ENCODE data around the gene DUOX2. TPM values are rescaled to one million over a fixed set of nuclear protein-coding genes. Genes with fewer than 3 reads are reported as not detected.

The DUOX2 gene
- total and polyA plus RNA-seq, 2 experiments from 2014 or later = not detected

- Histone ChIP-seq H3K79me2 (replicated peaks; ENCODE audit: insufficient read depth) (no peaks in the 10 kb centered on the region), H2AFZ (no peak overlapping the region), H4K20me1 (replicated peaks; ENCODE audit: insufficient read depth) (peaks cover 4% of the 10 kb centered on the region; the same call in 1 of the 2 replicates), H3K4me3 (peak overlapping the region; percentile 48), H3K27ac (ENCODE audit: low read depth) (no peak overlapping the region), H3K4me2 (peak overlapping the region; percentile 76), H3F3A (replicated peaks; ENCODE audit: low read depth) (no peaks in the 10 kb centered on the region), H3K27me3 (ENCODE audit: insufficient read depth) (peaks cover 92% of the 10 kb centered on the region), H3K4me1 (ENCODE audit: insufficient read depth) (peaks cover 30% of the 10 kb centered on the region), H3K9me2 (ENCODE audit: insufficient read depth) (no peaks in the 10 kb centered on the region), H3K36me3 (ENCODE audit: insufficient read depth) (no peaks in the 10 kb centered on the region)
- peaks cover 19% of the 10 kb centered on the region for H3K4me1 Mint-ChIP-seq
- H3K36me3 Mint-ChIP-seq (ENCODE audit: low read depth) = no peaks in the 10 kb centered on the region
- ATAC-seq = peak; percentile 86
- peaks cover 65% of the 10 kb centered on the region for H3K27me3 Mint-ChIP-seq (ENCODE audit: insufficient read depth, low read depth, poor library complexity)
- TF ChIP-seq JUNB (IDR thresholded peaks at IDR 0.05; ENCODE audit: unreplicated experiment) (no peak), EZH2phosphoT487 (IDR thresholded peaks at IDR 0.05; ENCODE audit: unreplicated experiment) (no peak), CREB1 (CRISPR knock-in tag; IDR thresholded peaks at IDR 0.05; ENCODE audit: low read depth) (0 out of 2 replicates have a peak, but pooled peaks have one; percentile 19), CTCF (conservative IDR thresholded peaks at IDR 0.05; ENCODE audit: low read depth in 2 of 2) (peak; percentile 98 to 99), ZNF114 (CRISPR knock-in tag; IDR thresholded peaks at IDR 0.05) (no peak), POLR2AphosphoS5 (IDR thresholded peaks at IDR 0.05; ENCODE audit: low read depth) (no peak)
- peak overlapping the region; percentile 63; the same call in 2 of the 3 replicates for H3K4me3 Mint-ChIP-seq
- DNase-seq (ENCODE audit: low spot score) = peak; percentile 97
- no peak overlapping the region for H3K27ac Mint-ChIP-seq
- peaks cover 8% of the 10 kb centered on the region; the same call in 2 of the 3 replicates for H3K9me3 Mint-ChIP-seq
Measured at GRCh38 chr15:45118131-45118588, 4.2 kb upstream of the DUOX2 start.

DNA sequence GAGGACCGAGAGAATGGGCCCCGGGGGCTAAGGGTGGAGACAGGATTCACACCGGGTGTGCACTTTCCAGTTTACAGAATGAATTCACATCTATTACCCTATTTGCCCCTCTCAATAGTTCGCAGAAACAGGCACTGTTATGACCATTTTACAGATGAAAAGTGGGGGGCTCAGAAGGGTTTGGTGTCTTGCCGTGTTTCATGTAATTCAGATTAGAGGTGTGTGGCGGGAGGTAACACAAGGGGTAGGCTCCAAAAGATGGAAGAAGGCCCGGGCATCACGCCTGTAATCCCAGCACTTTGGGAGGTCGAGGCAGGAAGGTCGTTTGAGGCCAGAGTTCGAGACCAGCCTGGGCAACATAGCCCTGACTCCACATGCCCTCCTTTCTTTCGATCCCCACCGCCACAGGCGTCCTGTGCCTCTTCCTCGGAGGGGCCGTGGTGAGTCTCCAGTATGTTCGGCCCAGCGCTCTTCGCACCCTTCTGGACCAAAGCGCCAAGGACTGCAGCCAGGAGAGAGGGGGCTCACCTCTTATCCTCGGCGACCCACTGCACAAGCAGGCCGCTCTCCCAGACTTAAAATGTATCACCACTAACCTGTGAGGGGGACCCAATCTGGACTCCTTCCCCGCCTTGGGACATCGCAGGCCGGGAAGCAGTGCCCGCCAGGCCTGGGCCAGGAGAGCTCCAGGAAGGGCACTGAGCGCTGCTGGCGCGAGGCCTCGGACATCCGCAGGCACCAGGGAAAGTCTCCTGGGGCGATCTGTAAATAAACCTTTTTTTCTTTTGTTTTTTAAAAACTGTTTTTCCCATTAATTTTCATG lies 3.5 kb upstream of the DUOX2 start:
- Histone ChIP-seq H3K4me1 (ENCODE audit: insufficient read depth) (peaks cover 35% of the 10 kb centered on the region), H3F3A (replicated peaks; ENCODE audit: low read depth) (no peaks in the 10 kb centered on the region), H3K9me2 (ENCODE audit: insufficient read depth) (no peaks in the 10 kb centered on the region), H3K27ac (ENCODE audit: low read depth) (no peak overlapping the region), H3K36me3 (ENCODE audit: insufficient read depth) (no peaks in the 10 kb centered on the region), H3K4me2 (peak overlapping the region; percentile 76), H4K20me1 (replicated peaks; ENCODE audit: insufficient read depth) (peaks cover 4% of the 10 kb centered on the region; the same call in 1 of the 2 replicates), H3K79me2 (replicated peaks; ENCODE audit: insufficient read depth) (no peaks in the 10 kb centered on the region), H2AFZ (peak overlapping the region; percentile 56; the same call in 1 of the 2 replicates), H3K27me3 (ENCODE audit: insufficient read depth) (peaks cover 92% of the 10 kb centered on the region), H3K4me3 (peak overlapping the region; percentile 48)
- DNase-seq (ENCODE audit: low spot score) = peak; percentile 24
- Mint-ChIP-seq H3K27me3 (ENCODE audit: insufficient read depth, low read depth, poor library complexity) (peaks cover 72% of the 10 kb centered on the region), H3K4me3 (peak overlapping the region; percentile 63), H3K9me3 (peaks cover 8% of the 10 kb centered on the region; the same call in 2 of the 3 replicates), H3K36me3 (ENCODE audit: low read depth) (no peaks in the 10 kb centered on the region), H3K27ac (no peak overlapping the region), H3K4me1 (peaks cover 21% of the 10 kb centered on the region)
- ATAC-seq = peak; percentile 17
- TF ChIP-seq, protein P1, sequence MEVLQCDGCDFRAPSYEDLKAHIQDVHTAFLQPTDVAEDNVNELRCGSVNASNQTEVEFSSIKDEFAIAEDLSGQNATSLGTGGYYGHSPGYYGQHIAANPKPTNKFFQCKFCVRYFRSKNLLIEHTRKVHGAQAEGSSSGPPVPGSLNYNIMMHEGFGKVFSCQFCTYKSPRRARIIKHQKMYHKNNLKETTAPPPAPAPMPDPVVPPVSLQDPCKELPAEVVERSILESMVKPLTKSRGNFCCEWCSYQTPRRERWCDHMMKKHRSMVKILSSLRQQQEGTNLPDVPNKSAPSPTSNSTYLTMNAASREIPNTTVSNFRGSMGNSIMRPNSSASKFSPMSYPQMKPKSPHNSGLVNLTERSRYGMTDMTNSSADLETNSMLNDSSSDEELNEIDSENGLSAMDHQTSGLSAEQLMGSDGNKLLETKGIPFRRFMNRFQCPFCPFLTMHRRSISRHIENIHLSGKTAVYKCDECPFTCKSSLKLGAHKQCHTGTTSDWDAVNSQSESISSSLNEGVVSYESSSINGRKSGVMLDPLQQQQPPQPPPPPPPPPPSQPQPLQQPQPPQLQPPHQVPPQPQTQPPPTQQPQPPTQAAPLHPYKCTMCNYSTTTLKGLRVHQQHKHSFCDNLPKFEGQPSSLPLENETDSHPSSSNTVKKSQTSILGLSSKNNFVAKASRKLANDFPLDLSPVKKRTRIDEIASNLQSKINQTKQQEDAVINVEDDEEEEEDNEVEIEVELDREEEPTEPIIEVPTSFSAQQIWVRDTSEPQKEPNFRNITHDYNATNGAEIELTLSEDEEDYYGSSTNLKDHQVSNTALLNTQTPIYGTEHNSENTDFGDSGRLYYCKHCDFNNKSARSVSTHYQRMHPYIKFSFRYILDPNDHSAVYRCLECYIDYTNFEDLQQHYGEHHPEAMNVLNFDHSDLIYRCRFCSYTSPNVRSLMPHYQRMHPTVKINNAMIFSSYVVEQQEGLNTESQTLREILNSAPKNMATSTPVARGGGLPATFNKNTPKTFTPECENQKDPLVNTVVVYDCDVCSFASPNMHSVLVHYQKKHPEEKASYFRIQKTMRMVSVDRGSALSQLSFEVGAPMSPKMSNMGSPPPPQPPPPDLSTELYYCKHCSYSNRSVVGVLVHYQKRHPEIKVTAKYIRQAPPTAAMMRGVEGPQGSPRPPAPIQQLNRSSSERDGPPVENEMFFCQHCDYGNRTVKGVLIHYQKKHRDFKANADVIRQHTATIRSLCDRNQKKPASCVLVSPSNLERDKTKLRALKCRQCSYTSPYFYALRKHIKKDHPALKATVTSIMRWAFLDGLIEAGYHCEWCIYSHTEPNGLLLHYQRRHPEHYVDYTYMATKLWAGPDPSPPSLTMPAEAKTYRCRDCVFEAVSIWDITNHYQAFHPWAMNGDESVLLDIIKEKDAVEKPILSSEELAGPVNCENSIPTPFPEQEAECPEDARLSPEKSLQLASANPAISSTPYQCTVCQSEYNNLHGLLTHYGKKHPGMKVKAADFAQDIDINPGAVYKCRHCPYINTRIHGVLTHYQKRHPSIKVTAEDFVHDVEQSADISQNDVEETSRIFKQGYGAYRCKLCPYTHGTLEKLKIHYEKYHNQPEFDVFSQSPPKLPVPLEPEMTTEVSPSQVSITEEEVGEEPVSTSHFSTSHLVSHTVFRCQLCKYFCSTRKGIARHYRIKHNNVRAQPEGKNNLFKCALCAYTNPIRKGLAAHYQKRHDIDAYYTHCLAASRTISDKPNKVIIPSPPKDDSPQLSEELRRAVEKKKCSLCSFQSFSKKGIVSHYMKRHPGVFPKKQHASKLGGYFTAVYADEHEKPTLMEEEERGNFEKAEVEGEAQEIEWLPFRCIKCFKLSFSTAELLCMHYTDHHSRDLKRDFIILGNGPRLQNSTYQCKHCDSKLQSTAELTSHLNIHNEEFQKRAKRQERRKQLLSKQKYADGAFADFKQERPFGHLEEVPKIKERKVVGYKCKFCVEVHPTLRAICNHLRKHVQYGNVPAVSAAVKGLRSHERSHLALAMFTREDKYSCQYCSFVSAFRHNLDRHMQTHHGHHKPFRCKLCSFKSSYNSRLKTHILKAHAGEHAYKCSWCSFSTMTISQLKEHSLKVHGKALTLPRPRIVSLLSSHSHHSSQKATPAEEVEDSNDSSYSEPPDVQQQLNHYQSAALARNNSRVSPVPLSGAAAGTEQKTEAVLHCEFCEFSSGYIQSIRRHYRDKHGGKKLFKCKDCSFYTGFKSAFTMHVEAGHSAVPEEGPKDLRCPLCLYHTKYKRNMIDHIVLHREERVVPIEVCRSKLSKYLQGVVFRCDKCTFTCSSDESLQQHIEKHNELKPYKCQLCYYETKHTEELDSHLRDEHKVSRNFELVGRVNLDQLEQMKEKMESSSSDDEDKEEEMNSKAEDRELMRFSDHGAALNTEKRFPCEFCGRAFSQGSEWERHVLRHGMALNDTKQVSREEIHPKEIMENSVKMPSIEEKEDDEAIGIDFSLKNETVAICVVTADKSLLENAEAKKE (CRISPR knock-in tag; IDR thresholded peaks at IDR 0.05) = no peak
- TF ChIP-seq ZNF331 (CRISPR knock-in tag; IDR thresholded peaks at IDR 0.05; ENCODE audit: low read depth) = no peak
- TF ChIP-seq JUNB (IDR thresholded peaks at IDR 0.05; ENCODE audit: unreplicated experiment) = no peak
- TF ChIP-seq NANOG (IDR thresholded peaks at IDR 0.05; ENCODE audit: borderline replicate concordance) = no peak
- no peak for TF ChIP-seq STAT1 (IDR thresholded peaks at IDR 0.05; ENCODE audit: unreplicated experiment)
- no peak for TF ChIP-seq POLR2AphosphoS5 (IDR thresholded peaks at IDR 0.05; ENCODE audit: low read depth)
